Caco-2 (cell line): ENCODE measurements around the gene SREK1. TPM values are rescaled to one million over a fixed set of nuclear protein-coding genes. Genes with fewer than 3 reads are reported as not detected.

Source experiments
- BruUV-seq: library from RNA; stranded (reverse); fragments of 400-500 nt; replicated peaks from 2 replicates; lab custom pipeline; 2021; lab: Mats Ljungman, UMichigan
- CTCF ChIA-PET: fragments of 300-600 bp; sonication (Branson Sonifier 250); formaldehyde crosslinking; loops from one replicate; lab custom pipeline; 2022; ENCODE audit warnings: antibody characterized with exemption; lab: Charles Lee
- POLR2A ChIA-PET: fragments of 300-600 bp; sonication (Branson Sonifier 250); formaldehyde crosslinking; loops from one replicate; lab custom pipeline; 2022; ENCODE audit warnings: antibody characterized with exemption; lab: Charles Lee
- DNase-seq, 2 experiments: peaks; one replicate each; pipeline versions ENCODE4 v3.0.0 to v3.0.0-alpha.2; 2020 to 2022
- H3K27me3 ChIP-seq: replicated peaks from 2 replicates; pipeline ENCODE4 v1.6.0; 2011; ENCODE audit warnings: low read length; ENCODE audit not compliant: control insufficient read depth, insufficient read depth
- H3K36me3 ChIP-seq: 2 replicates; pipeline ENCODE4 v1.5.1; 2011; ENCODE audit warnings: low read length; ENCODE audit not compliant: control insufficient read depth, insufficient read depth
- H3K4me1 ChIP-seq: fragments of 250-450 bp; sonication (Bioruptor Pico); 2 replicates; pipeline ENCODE4 v1.5.1; 2020; ENCODE audit warnings: mild to moderate bottlenecking
- H3K4me3 ChIP-seq: 2 replicates; pipeline ENCODE4 v1.5.1; 2011; ENCODE audit warnings: low read depth, mild to moderate bottlenecking, control low read depth, low read length
- H3K9me3 ChIP-seq: fragments of 250-450 bp; sonication (Bioruptor Pico); 2 replicates; pipeline ENCODE4 v1.5.1; 2020; ENCODE audit warnings: mild to moderate bottlenecking, moderate library complexity
- H3K27ac Mint-ChIP-seq: one replicate; pipeline ENCODE4 v1.8.0; 2022; ENCODE audit warnings: mixed read lengths; ENCODE audit not compliant: unreplicated experiment
- H3K27me3 Mint-ChIP-seq: one replicate; pipeline ENCODE4 v1.8.0; 2022; ENCODE audit warnings: mixed read lengths; ENCODE audit not compliant: insufficient read depth, unreplicated experiment
- H3K36me3 Mint-ChIP-seq: one replicate; pipeline ENCODE4 v1.8.0; 2022; ENCODE audit warnings: mild to moderate bottlenecking, mixed read lengths; ENCODE audit not compliant: insufficient read depth, unreplicated experiment
- H3K4me1 Mint-ChIP-seq: one replicate; pipeline ENCODE4 v1.8.0; 2022; ENCODE audit warnings: low read depth, mixed read lengths; ENCODE audit not compliant: unreplicated experiment
- H3K4me3 Mint-ChIP-seq: one replicate; pipeline ENCODE4 v1.8.0; 2022; ENCODE audit warnings: mild to moderate bottlenecking, moderate library complexity, mixed read lengths; ENCODE audit not compliant: unreplicated experiment
- H3K9me3 Mint-ChIP-seq: one replicate; pipeline ENCODE4 v1.8.0; 2022; ENCODE audit warnings: mixed read lengths; ENCODE audit not compliant: unreplicated experiment
- intact Hi-C: fragments of 100-400 bp; cut with micrococcal nuclease; formaldehyde crosslinking; loops from one replicate; pipeline ENCODE4 v1.10.0; 2022; ENCODE audit not compliant: unreplicated experiment
- total RNA-seq: library from RNA; stranded (reverse); gene quantifications from 2 replicates; pipeline ENCODE4 v1.2.3, GENCODE V29; 2022
- TF ChIP-seq, protein P1 (sequence below), 2 experiments: fragments of 200-600 bp in 1 of 2; IDR thresholded peaks; 1 replicate in 1 of 2; 2 replicates in 1 of 2; pipeline versions ENCODE4 v1.5.1 to v1.8.0; 2011 to 2022; ENCODE audit warnings: antibody characterized with exemption in 1 of 2, control low read depth in 1 of 2, inconsistent platforms in 1 of 2, low read depth in 1 of 2, low read length in 1 of 2, mild to moderate bottlenecking in 1 of 2, moderate library complexity in 1 of 2; ENCODE audit not compliant: insufficient read depth in 1 of 2, severe bottlenecking in 1 of 2, unreplicated experiment in 1 of 2

SREK1 gene
- total RNA-seq, 1 experiment from 2014 or later: 81.4 TPM

DNA sequence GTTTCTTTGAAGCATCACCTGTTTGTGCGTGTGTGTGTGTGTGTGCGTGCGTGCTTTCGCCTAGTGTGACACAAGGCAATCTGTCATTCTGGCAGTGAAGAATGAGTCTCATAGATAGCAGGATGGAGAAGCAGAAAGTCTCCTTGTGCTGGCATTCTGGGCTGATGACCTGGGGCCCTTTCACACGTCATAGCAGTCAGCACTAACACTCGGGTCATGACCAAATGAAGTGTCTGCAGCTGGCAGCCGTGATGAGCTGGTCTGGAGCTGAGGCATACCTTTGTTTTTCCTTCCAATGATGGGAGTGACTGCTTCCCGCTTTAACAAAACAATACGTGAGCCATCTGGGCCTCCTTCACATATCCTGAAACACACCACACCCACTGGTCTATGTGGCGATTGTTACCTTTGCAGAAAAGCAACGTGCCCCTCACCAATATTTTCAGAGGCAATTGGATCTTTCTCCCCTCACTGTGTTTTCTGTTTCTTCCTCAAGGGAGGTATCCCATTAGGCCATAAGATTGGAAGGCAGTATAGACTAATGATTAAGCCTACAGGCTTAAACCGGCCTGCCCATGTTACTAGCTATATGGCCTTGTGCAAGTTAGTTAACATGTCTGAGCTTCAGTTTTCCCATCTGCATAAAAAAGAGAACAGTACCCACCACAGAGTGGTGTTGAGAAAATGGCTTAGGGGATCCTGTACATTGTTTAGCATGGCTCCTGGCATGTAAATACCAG, 88.8 kb downstream of the SREK1 start:
- H3K36me3 ChIP-seq: no peaks in the 10 kb centered on the region
- no peaks in the 10 kb centered on the region for H3K9me3 ChIP-seq
- H3K4me1 Mint-ChIP-seq: no peaks in the 10 kb centered on the region
- no peaks in the 10 kb centered on the region; the same call in 1 of the 2 replicates for H3K27me3 ChIP-seq
- ChIA-PET POLR2A (no interaction called here), CTCF (interaction anchor here (0.6 to 1.4 kb wide), 2 partner anchors 36 to 73 kb away, joined by 3 read pairs; no protein-coding TSS in a partner anchor)
- H3K4me3 Mint-ChIP-seq: no peak overlapping the region
- H3K4me1 ChIP-seq: no peaks in the 10 kb centered on the region
- TF ChIP-seq, protein P1, sequence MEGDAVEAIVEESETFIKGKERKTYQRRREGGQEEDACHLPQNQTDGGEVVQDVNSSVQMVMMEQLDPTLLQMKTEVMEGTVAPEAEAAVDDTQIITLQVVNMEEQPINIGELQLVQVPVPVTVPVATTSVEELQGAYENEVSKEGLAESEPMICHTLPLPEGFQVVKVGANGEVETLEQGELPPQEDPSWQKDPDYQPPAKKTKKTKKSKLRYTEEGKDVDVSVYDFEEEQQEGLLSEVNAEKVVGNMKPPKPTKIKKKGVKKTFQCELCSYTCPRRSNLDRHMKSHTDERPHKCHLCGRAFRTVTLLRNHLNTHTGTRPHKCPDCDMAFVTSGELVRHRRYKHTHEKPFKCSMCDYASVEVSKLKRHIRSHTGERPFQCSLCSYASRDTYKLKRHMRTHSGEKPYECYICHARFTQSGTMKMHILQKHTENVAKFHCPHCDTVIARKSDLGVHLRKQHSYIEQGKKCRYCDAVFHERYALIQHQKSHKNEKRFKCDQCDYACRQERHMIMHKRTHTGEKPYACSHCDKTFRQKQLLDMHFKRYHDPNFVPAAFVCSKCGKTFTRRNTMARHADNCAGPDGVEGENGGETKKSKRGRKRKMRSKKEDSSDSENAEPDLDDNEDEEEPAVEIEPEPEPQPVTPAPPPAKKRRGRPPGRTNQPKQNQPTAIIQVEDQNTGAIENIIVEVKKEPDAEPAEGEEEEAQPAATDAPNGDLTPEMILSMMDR (IDR thresholded peaks at IDR 0.05; ENCODE audit: insufficient read depth in 1 of 2, low read depth in 1 of 2, low read length in 1 of 2, severe bottlenecking in 1 of 2, unreplicated experiment in 1 of 2): no peak
- intact Hi-C loops: no loop called here
- H3K36me3 Mint-ChIP-seq: no peaks in the 10 kb centered on the region
- no peak overlapping the region for H3K27ac Mint-ChIP-seq
- no peak overlapping the region for H3K4me3 ChIP-seq
- H3K27me3 Mint-ChIP-seq: peaks cover 3% of the 10 kb centered on the region
- no peak for DNase-seq
- BruUV-seq: no TSS peak
- no peaks in the 10 kb centered on the region for H3K9me3 Mint-ChIP-seq

Other genes starting within 250 kb of the SREK1 start
- gene ERBIN, start 217.7 kb upstream of the SREK1 start, total RNA-seq: 47.2 and 48.4 TPM in 2 replicates